Esophagus squamous epithelium (tissue), 5 donors: ENCODE data around the gene NOL6. TPM values are rescaled to one million over a fixed set of nuclear protein-coding genes. Genes with fewer than 3 reads are reported as not detected.
A peak's percentile ranks its signal among the peaks of the same experiment; 100 is the strongest.

Experiments
- DNase-seq: peaks from one replicate; lab custom pipeline; 2025; lab: John Stamatoyannopoulos, UW
- H3K27ac ChIP-seq, 4 donors: fragments of 200-600 bp; sonication (generic); one replicate each; pipeline ENCODE4 v1.5.1; 2016 to 2019; ENCODE audit warnings: mild to moderate bottlenecking in 1 of 4
- H3K27me3 ChIP-seq, 4 donors: fragments of 200-600 bp; sonication (generic); 1 replicate in 3 of 4; 2 replicates in 1 of 4; pipeline versions ENCODE4 v1.5.1 to v1.6.0; 2017 to 2021; ENCODE audit warnings: antibody characterized with exemption in 1 of 4
- H3K36me3 ChIP-seq, 3 donors: fragments of 200-600 bp; sonication (generic); one replicate each; pipeline ENCODE4 v1.5.1; 2016 to 2019
- H3K4me1 ChIP-seq, 3 donors: fragments of 200-600 bp; sonication (generic); one replicate each; pipeline ENCODE4 v1.5.1; 2017 to 2019
- H3K4me3 ChIP-seq, 4 donors: fragments of 200-600 bp; sonication (generic); 1 replicate in 3 of 4; 2 replicates in 1 of 4; pipeline ENCODE4 v1.5.1; 2016 to 2019; ENCODE audit warnings: mild to moderate bottlenecking in 2 of 4, moderate library complexity in 1 of 4
- H3K9me3 ChIP-seq, 3 donors: fragments of 200-600 bp; sonication (generic); one replicate each; pipeline ENCODE4 v1.5.1; 2016 to 2019
- CTCF ChIP-seq, 6 experiments: fragments of 450-650 bp in 4 of 6; fragments of 200-600 bp in 2 of 6; sonication (generic) in 2 of 6; IDR thresholded peaks; one replicate each; pipeline ENCODE4 v1.5.1; 2016 to 2019; ENCODE audit warnings: antibody characterized with exemption in 6 of 6, mild to moderate bottlenecking in 4 of 6, moderate library complexity in 4 of 6
- POLR2A ChIP-seq, 4 donors: fragments of 450-650 bp; IDR thresholded peaks; one replicate each; pipeline ENCODE4 v1.6.1; 2017; ENCODE audit warnings: antibody characterized with exemption in 4 of 4, mild to moderate bottlenecking in 4 of 4, moderate library complexity in 3 of 4
- WGBS, 2 donors: methylation state at CpG; one replicate each; pipeline ENCODE4 v1.1.5; 2018; 5-methylcytosine and 5-hydroxymethylcytosine counted together
- intact Hi-C: fragments of 100-400 bp; cut with DNase I; formaldehyde crosslinking; loops from one replicate; pipeline ENCODE4 v1.15.0; 2022
- total RNA-seq, 4 donors: library from RNA; depleted of rRNA; stranded (reverse); fragments of >200 nt; gene quantifications; one replicate each; pipeline ENCODE4 v1.1.0, GENCODE V29; 2016
- donor health status: DM: yes; HTN: yes; CAD: no.

Gene NOL6
- total RNA-seq, 4 donors from 2014 or later, result 23.6 to 43.7 (median 38.3) TPM

GRCh38 chr9:33447799-33448553 is 25.7 kb downstream of the NOL6 start:
- peak overlapping the region; percentile 70 to 78 (median 74) for H3K4me3 ChIP-seq
- H3K27ac ChIP-seq, result peak overlapping the region; percentile 87 to 92 (median 92)
- H3K27me3 ChIP-seq, result no peaks in the 10 kb centered on the region
- TF ChIP-seq CTCF (IDR thresholded peaks at IDR 0.05), result no peak
- peak in 1 of 4 donors; percentile 7 for TF ChIP-seq POLR2A (IDR thresholded peaks at IDR 0.05)
- peaks cover 28 to 92% (median 30%) of the 10 kb centered on the region in 3 donors for H3K4me1 ChIP-seq
- H3K9me3 ChIP-seq, result no peaks in the 10 kb centered on the region
- intact Hi-C loops, result loop anchor here (5.0 kb wide), 1 partner anchor 46 kb away; the partner anchor contains the start of gene AQP7
- DNase-seq, result no peak
- peaks cover 4 to 14% (median 14%) of the 10 kb centered on the region in 3 donors for H3K36me3 ChIP-seq
- WGBS, 2 donors, result 20 to 24% methylated on average over 12 to 18 of the region's 20 CpGs

GRCh38 chr9:33446946-33447798 is 26.6 kb downstream of the NOL6 start, which contains the start of gene AQP3:
Gene AQP3, minus strand, starts transcription at chr9:33447593. Its CDS starts 63 bp downstream, at chr9:33447530.
- Histone ChIP-seq H3K36me3 (peaks cover 7 to 22% (median 19%) of the 10 kb centered on the region in 3 donors), H3K27me3 (no peaks in the 10 kb centered on the region), H3K4me1 (peaks cover 20 to 92% (median 30%) of the 10 kb centered on the region in 3 donors), H3K9me3 (no peaks in the 10 kb centered on the region), H3K27ac (peak within 1 kb of the TSS; percentile 87 to 92 (median 92)), H3K4me3 (peak within 1 kb of the TSS; percentile 70 to 78 (median 74))
- intact Hi-C loops, result loop anchor here (5.0 kb wide), 1 partner anchor 45 kb away; the partner anchor contains the start of gene AQP7
- DNase-seq, result no peak
- WGBS, 2 donors, result 4 to 20% methylated on average over 2 to 13 of the region's 50 CpGs
- TF ChIP-seq POLR2A (IDR thresholded peaks at IDR 0.05) (peak in 2 of 4 donors; percentile 80 to 81), CTCF (IDR thresholded peaks at IDR 0.05) (peak in 5 of 6 experiments; percentile 25 to 45 (median 43))

- peaks cover 15 to 29% (median 24%) of the 10 kb centered on the region in 3 donors for H3K36me3 ChIP-seq
- WGBS, 2 donors, result 14 to 25% methylated on average over 10 to 12 of the region's 12 CpGs
- intact Hi-C loops, result loop anchor here (5.0 kb wide), 1 partner anchor 44 kb away; the partner anchor contains the start of gene AQP7
- peak overlapping the region; percentile 70 to 78 (median 74) for H3K4me3 ChIP-seq
- H3K27me3 ChIP-seq, result no peaks in the 10 kb centered on the region
- H3K9me3 ChIP-seq, result no peaks in the 10 kb centered on the region
- H3K4me1 ChIP-seq, result peaks cover 16 to 94% (median 35%) of the 10 kb centered on the region in 3 donors
- peak in 1 of 4 donors; percentile 35 for TF ChIP-seq POLR2A (IDR thresholded peaks at IDR 0.05)
- TF ChIP-seq CTCF (IDR thresholded peaks at IDR 0.05), result no peak
- H3K27ac ChIP-seq, result peak overlapping the region; percentile 87 to 92 (median 92)
- no peak for DNase-seq
Observed at GRCh38 chr9:33446240-33446945, 27.3 kb downstream of the NOL6 start.

GRCh38 chr9:33445389-33446239 is 28.1 kb downstream of the NOL6 start:
- peaks cover 19 to 97% (median 40%) of the 10 kb centered on the region in 3 donors for H3K4me1 ChIP-seq
- no peaks in the 10 kb centered on the region for H3K27me3 ChIP-seq
- peaks cover 16 to 37% (median 24%) of the 10 kb centered on the region in 3 donors for H3K36me3 ChIP-seq
- no peaks in the 10 kb centered on the region for H3K9me3 ChIP-seq
- 51 to 61% methylated on average over 8 of the region's 11 CpGs for WGBS, 2 donors
- peak in 1 of 4 donors; percentile 18 for TF ChIP-seq POLR2A (IDR thresholded peaks at IDR 0.05)
- TF ChIP-seq CTCF (IDR thresholded peaks at IDR 0.05), result peak in 1 of 6 experiments; percentile 5
- H3K27ac ChIP-seq, result peak overlapping the region; percentile 87 to 92 (median 92)
- intact Hi-C loops, result loop anchor here (5.0 kb wide), 1 partner anchor 43 kb away; the partner anchor contains the start of gene AQP7
- peak overlapping the region; percentile 70 to 78 (median 74) for H3K4me3 ChIP-seq
- DNase-seq, result no peak
